HCT116 (cell line): ENCODE measurements around the gene BHLHE41. TPM values are rescaled to one million over a fixed set of nuclear protein-coding genes. Genes with fewer than 3 reads are reported as not detected.

ENCODE experiments used
- ATAC-seq: fragments of 200-7000 bp; cut with Tn5 transposase; 2 replicates; pipeline ENCODE4 v1.9.1; 2020; ENCODE audit warnings: mild to moderate bottlenecking, moderate library complexity
- BruUV-seq: library from RNA; stranded (reverse); fragments of 400-500 nt; replicated peaks from 2 replicates; lab custom pipeline; 2021; lab: Mats Ljungman, UMichigan
- CTCF ChIA-PET: fragments of 300-600 bp; sonication (Branson Sonifier 250); formaldehyde crosslinking; loops from one replicate; lab custom pipeline; 2021; ENCODE audit warnings: antibody characterized with exemption; lab: Charles Lee
- POLR2A ChIA-PET: fragments of 300-600, 350-600 bp; sonication (Branson Sonifier 250); formaldehyde crosslinking; loops from one replicate; lab custom pipeline; 2021; ENCODE audit warnings: antibody characterized with exemption; lab: Charles Lee
- RAD21 ChIA-PET, 2 experiments: fragments of 300-600 bp; sonication (Branson Sonifier 250); formaldehyde crosslinking; loops; one replicate each; lab custom pipeline; 2023; ENCODE audit warnings: low total read pairs in 2 of 2; ENCODE audit not compliant: uncharacterized antibody in 2 of 2, unreplicated experiment in 2 of 2, low non-redundant PET in 1 of 2; lab: Charles Lee
- DNase-seq: peaks from one replicate; pipeline ENCODE4 v3.0.0-alpha.2; 2010; ENCODE audit warnings: low read depth, low spot score
- H2AFZ ChIP-seq: fragments of 200-600 bp; shearing (Covaris generic), sonication (generic); 2 replicates; pipeline ENCODE4 v1.6.1; 2017; ENCODE audit warnings: low read depth, mixed run types, mixed read lengths, antibody characterized with exemption, low read length; ENCODE audit not compliant: poor library complexity, severe bottlenecking
- H3K27ac ChIP-seq: 2 replicates; pipeline ENCODE4 v1.5.1; 2012; ENCODE audit warnings: low read depth, low read length
- H3K27me3 ChIP-seq: fragments of 200-600 bp; sonication (generic); 2 replicates; pipeline ENCODE4 v1.6.1; 2016; ENCODE audit warnings: mixed run types, low read length, mixed read lengths; ENCODE audit not compliant: insufficient read depth
- H3K36me3 ChIP-seq, 2 experiments: fragments of 200-500 bp in 1 of 2; fragments of 200-600 bp in 1 of 2; sonication (Bioruptor generic) in 1 of 2; sonication (generic) in 1 of 2; 2 replicates each; pipeline versions ENCODE4 v1.5.1 to v1.6.1; 2014 to 2016; ENCODE audit warnings: low read length in 2 of 2, inconsistent platforms in 1 of 2, mixed read lengths in 1 of 2, mixed run types in 1 of 2; ENCODE audit not compliant: insufficient read depth in 2 of 2, control insufficient read depth in 1 of 2
- H3K4me1 ChIP-seq, 2 experiments: fragments of 200-600 bp in 1 of 2; sonication (generic) in 1 of 2; 2 replicates each; pipeline versions ENCODE4 v1.5.1 to v1.6.1; 2012 to 2017; ENCODE audit warnings: low read length in 2 of 2, inconsistent platforms in 1 of 2, mild to moderate bottlenecking in 1 of 2, mixed read lengths in 1 of 2, mixed run types in 1 of 2, moderate library complexity in 1 of 2; ENCODE audit not compliant: insufficient read depth in 2 of 2, control insufficient read depth in 1 of 2
- H3K4me2 ChIP-seq: fragments of 200-600 bp; sonication (generic); 2 replicates; pipeline ENCODE4 v1.6.1; 2017; ENCODE audit warnings: mixed run types, low read length, mixed read lengths
- H3K4me3 ChIP-seq, 2 experiments: fragments of 200-600 bp in 1 of 2; sonication (generic) in 1 of 2; replicated peaks in 1 of 2; 2 replicates each; pipeline ENCODE4 v1.5.1; 2011 to 2016; ENCODE audit warnings: low read length in 2 of 2, control low read depth in 1 of 2, low read depth in 1 of 2, mild to moderate bottlenecking in 1 of 2, mixed read lengths in 1 of 2, mixed run types in 1 of 2
- H3K79me2 ChIP-seq: fragments of 200-600 bp; sonication (generic); 2 replicates; pipeline ENCODE4 v1.6.1; 2017; ENCODE audit warnings: mild to moderate bottlenecking, mixed run types, low read length, moderate library complexity, mixed read lengths; ENCODE audit not compliant: insufficient read depth
- H3K9ac ChIP-seq: fragments of 200-600 bp; sonication (generic); 2 replicates; pipeline ENCODE4 v1.6.1; 2016; ENCODE audit warnings: low read length, mixed read lengths
- H3K9me2 ChIP-seq: fragments of 200-600 bp; sonication (generic), shearing (Covaris generic); 2 replicates; pipeline ENCODE4 v1.6.1; 2017; ENCODE audit warnings: mixed run types, mild to moderate bottlenecking, moderate library complexity; ENCODE audit not compliant: insufficient read depth
- H3K9me3 ChIP-seq, 2 experiments: fragments of 200-500 bp in 1 of 2; fragments of 200-600 bp in 1 of 2; sonication (Bioruptor generic) in 1 of 2; sonication (generic) in 1 of 2; 2 replicates each; pipeline ENCODE4 v1.6.1; 2014 to 2017; ENCODE audit warnings: low read length in 2 of 2, mixed read lengths in 2 of 2, inconsistent platforms in 1 of 2, low read depth in 1 of 2, mild to moderate bottlenecking in 1 of 2, mixed run types in 1 of 2, moderate library complexity in 1 of 2; ENCODE audit not compliant: control insufficient read depth in 1 of 2, insufficient read depth in 1 of 2
- H4K20me1 ChIP-seq: fragments of 200-600 bp; sonication (generic), shearing (Covaris generic); 2 replicates; pipeline ENCODE4 v1.6.1; 2017; ENCODE audit warnings: mixed run types, mild to moderate bottlenecking, moderate library complexity; ENCODE audit not compliant: insufficient read depth
- CBX3 ChIP-seq: IDR thresholded peaks from 2 replicates; pipeline ENCODE4 v1.6.1; 2012; ENCODE audit warnings: low read depth
- CEBPB ChIP-seq: IDR thresholded peaks from 2 replicates; pipeline ENCODE4 v1.6.1; 2012; ENCODE audit warnings: low read depth
- ELF1 ChIP-seq: IDR thresholded peaks from 2 replicates; pipeline ENCODE4 v1.6.1; 2012; ENCODE audit warnings: low read depth, borderline replicate concordance
- EZH2 ChIP-seq: fragments of 200-600 bp; sonication (generic); IDR thresholded peaks from 2 replicates; pipeline ENCODE4 v1.6.1; 2017; ENCODE audit warnings: antibody characterized with exemption, mixed run types
- MAX ChIP-seq: IDR thresholded peaks from 2 replicates; pipeline ENCODE4 v1.6.1; 2012
- POLR2A ChIP-seq: IDR thresholded peaks from 2 replicates; pipeline ENCODE4 v1.7.0; 2011; ENCODE audit warnings: borderline replicate concordance; ENCODE audit not compliant: insufficient read depth, insufficient read length; ENCODE audit errors: extremely low read depth
- RAD21 ChIP-seq: IDR thresholded peaks from 2 replicates; pipeline ENCODE4 v1.6.1; 2012; ENCODE audit warnings: low read depth, mild to moderate bottlenecking
- SIN3A ChIP-seq: IDR thresholded peaks from 2 replicates; pipeline ENCODE4 v1.6.1; 2012; ENCODE audit warnings: low read depth
- SRF ChIP-seq: IDR thresholded peaks from 2 replicates; pipeline ENCODE4 v1.6.1; 2012; ENCODE audit warnings: low read depth
- ZBTB33 ChIP-seq: IDR thresholded peaks from 2 replicates; pipeline ENCODE4 v1.6.1; 2011; ENCODE audit warnings: mild to moderate bottlenecking, low read length, moderate library complexity; ENCODE audit not compliant: insufficient replicate concordance; ENCODE audit errors: extremely low read depth
- ZFX ChIP-seq: fragments of 450-650 bp; IDR thresholded peaks from 2 replicates; pipeline ENCODE4 v1.6.1; 2017
- intact Hi-C: fragments of 100-400 bp; cut with micrococcal nuclease; formaldehyde crosslinking; loops from 2 replicates; pipeline ENCODE4 v1.10.0; 2022
- total RNA-seq: library from RNA; stranded (reverse); gene quantifications from one replicate; pipeline ENCODE4 v1.2.1, GENCODE V29; 2021; ENCODE audit not compliant: unreplicated experiment

BHLHE41 gene
- total RNA-seq, 1 experiment from 2014 or later, result 4.7 TPM

DNA sequence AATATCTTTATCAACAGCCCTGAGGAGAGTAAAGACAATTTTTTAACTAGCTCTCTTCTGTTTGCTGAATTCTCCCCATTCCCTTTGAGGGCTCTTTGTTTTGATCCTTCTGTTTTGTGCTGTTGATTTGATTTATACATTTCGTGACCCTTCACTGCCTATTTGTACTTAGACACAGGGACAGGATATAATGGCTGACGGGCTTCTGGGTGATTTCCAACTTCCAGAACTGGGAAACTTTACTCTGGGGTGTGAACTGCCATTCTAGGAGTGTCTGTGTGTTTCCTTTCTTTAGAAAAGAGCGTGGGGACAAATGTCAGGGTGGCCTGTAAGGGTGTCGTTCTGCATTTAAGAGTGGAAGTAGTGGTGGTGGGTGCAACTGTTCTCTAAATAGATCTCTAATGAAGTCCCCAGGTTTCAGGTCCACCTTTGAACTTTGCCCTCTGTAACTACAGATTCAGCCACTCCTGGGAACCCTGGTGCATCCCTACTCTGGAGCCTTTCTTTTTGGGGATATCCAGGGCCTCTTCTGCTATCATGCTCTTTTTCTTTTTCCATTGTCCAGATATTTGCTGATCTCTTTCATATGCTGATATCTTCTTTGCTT lies 48.2 kb upstream of the BHLHE41 start:
- ChIA-PET POLR2A (no interaction called here), RAD21 (no interaction called here), CTCF (no interaction called here)
- Histone ChIP-seq H3K9me3 (no peaks in the 10 kb centered on the region), H4K20me1 (no peaks in the 10 kb centered on the region), H3K9ac (no peak overlapping the region), H3K4me2 (no peak overlapping the region), H3K79me2 (no peaks in the 10 kb centered on the region), H3K4me3 (no peak overlapping the region), H2AFZ (no peak overlapping the region), H3K4me1 (no peaks in the 10 kb centered on the region), H3K27ac (no peak overlapping the region), H3K36me3 (no peaks in the 10 kb centered on the region), H3K27me3 (no peaks in the 10 kb centered on the region), H3K9me2 (no peaks in the 10 kb centered on the region)
- DNase-seq (no peak), ATAC-seq (no peak)
- intact Hi-C loops, result no loop called here
- no TSS peak for BruUV-seq
- TF ChIP-seq SIN3A (no peak), EZH2 (no peak), ZBTB33 (no peak), MAX (no peak), CEBPB (no peak), RAD21 (no peak), ZFX (no peak), POLR2A (no peak), CBX3 (no peak), SRF (no peak), ELF1 (no peak)
